Heart right ventricle (tissue), 16 donors: Measurements from ENCODE around the gene ADCY7. TPM values are rescaled to one million over a fixed set of nuclear protein-coding genes. Genes with fewer than 3 reads are reported as not detected.

Experiments
- ATAC-seq, 8 donors: fragments of 200-7000 bp; cut with Tn5 transposase; one replicate each; pipeline ENCODE4 v1.9.1; 2020; ENCODE audit warnings: mild to moderate bottlenecking in 8 of 8, moderate library complexity in 8 of 8, moderate number of reproducible peaks in 1 of 8
- DNase-seq, 2 donors: peaks; one replicate each; pipeline ENCODE4 v3.0.0-alpha.2; 2020
- H3K27ac ChIP-seq, 10 donors: fragments of 200-600 bp; sonication (generic) in 2 of 10; one replicate each; pipeline versions ENCODE4 v1.5.0 to v1.8.0; 2020 to 2022; ENCODE audit warnings: mild to moderate bottlenecking in 3 of 10
- H3K27me3 ChIP-seq, 7 donors: fragments of 200-600 bp; one replicate each; pipeline ENCODE4 v1.8.0; 2021 to 2022; ENCODE audit warnings: mild to moderate bottlenecking in 2 of 7
- H3K36me3 ChIP-seq, 9 donors: fragments of 200-600 bp; sonication (generic) in 1 of 9; one replicate each; pipeline versions ENCODE4 v1.5.0 to v1.8.0; 2020 to 2022; ENCODE audit warnings: mild to moderate bottlenecking in 2 of 9
- H3K4me1 ChIP-seq, 9 donors: fragments of 200-600 bp; sonication (generic) in 1 of 9; one replicate each; pipeline versions ENCODE4 v1.5.0 to v1.8.0; 2020 to 2022; ENCODE audit warnings: mild to moderate bottlenecking in 4 of 9
- H3K4me3 ChIP-seq, 10 donors: fragments of 200-600 bp; sonication (generic) in 2 of 10; one replicate each; pipeline versions ENCODE4 v1.5.0 to v1.8.0; 2020 to 2022; ENCODE audit warnings: mild to moderate bottlenecking in 7 of 10, moderate library complexity in 2 of 10
- H3K9me3 ChIP-seq, 11 donors: fragments of 200-600 bp in 10 of 11; sonication (generic) in 2 of 11; one replicate each; pipeline versions ENCODE4 v1.5.0 to v1.8.0; 2013 to 2022; ENCODE audit warnings: mild to moderate bottlenecking in 2 of 11, control low read depth in 1 of 11, moderate library complexity in 1 of 11
- WGBS, 2 donors: extraction: QIAGEN DNeasy Blood & Tissue Kit; methylation state at CpG; one replicate each; pipeline ENCODE4 v1.1.7; 2013; ENCODE audit warnings: inconsistent platforms in 1 of 2; 5-methylcytosine and 5-hydroxymethylcytosine counted together
- intact Hi-C, 10 donors: fragments of 100-400 bp; cut with DNase I; formaldehyde crosslinking; loops; one replicate each; pipeline versions ENCODE4 v1.11.1 to v1.14.2; 2022
- polyA plus RNA-seq, 2 donors: library from polyadenylated mRNA; stranded (reverse); fragments of 200-250 nt; gene quantifications; one replicate each; pipeline ENCODE4 v1.2.3, GENCODE V29; 2013
- total RNA-seq, 10 donors: library from RNA; stranded (reverse); fragmentation: NEBNext Ultra II Directional in 3 of 10; extraction: Animal tissue kit (Norgen Biotek cat#: 25700) in 3 of 10; gene quantifications; one replicate each; pipeline versions ENCODE4 v1.2.1 to v1.2.4, GENCODE V29; 2021 to 2023
- TF ChIP-seq, protein P1 (sequence below), 9 donors: fragments of 200-600 bp; sonication (generic) in 2 of 9; IDR thresholded peaks; one replicate each; pipeline versions ENCODE4 v1.5.0 to v1.8.0; 2021 to 2022; ENCODE audit warnings: antibody characterized with exemption in 9 of 9, mild to moderate bottlenecking in 5 of 9, moderate library complexity in 1 of 9
- donor health status: Arrhythmogenic right ventricular cardiomyopathy.
- donor health status: ischemic (EF 13 %, LVEDD 7.1; RV severe dilation, severe dysfunction).
- donor health status: healthy with polysubstance abuse.
- donor health status: DM: no; HTN: yes; CAD: no.
- donor health status: DM: no; HTN: no; CAD: no.
- donor health status: ischemic (EF 25% LVEDD 6.9; RV normal size, moderate dysfunction).
- donor health status: ischemic (EF 25% LVEDD 5.7; RV mildly dilated, moderate dysfunction).
- donor health status: healthy.
- donor health status: DM: yes; HTN: yes; CAD: no.
- donor health status: Ischemic cardiomyopathy.
- donor health status: ischemic (EF 35%, LVEDD 5.7; RV mildly dilated, moderate dysfunction).
- donor health status: nonischemic (EF 11% LVEDD 7.7; RV severe dilation, severe dysfunction).
- donor health status: DM: yes; HTN: yes; CAD: no.
- donor health status: PGD.
- donor health status: ischemic (EF 29% LVEDD 5.4; RV normal size, mild dysfunction).
- donor health status: nonischemic (EF 23%, LVEDD 6.1; RV moderate dilation, normal function).

Gene ADCY7
- total and polyA plus RNA-seq, 12 donors: 2.2 to 25.5 (median 4.7) TPM

DNA sequence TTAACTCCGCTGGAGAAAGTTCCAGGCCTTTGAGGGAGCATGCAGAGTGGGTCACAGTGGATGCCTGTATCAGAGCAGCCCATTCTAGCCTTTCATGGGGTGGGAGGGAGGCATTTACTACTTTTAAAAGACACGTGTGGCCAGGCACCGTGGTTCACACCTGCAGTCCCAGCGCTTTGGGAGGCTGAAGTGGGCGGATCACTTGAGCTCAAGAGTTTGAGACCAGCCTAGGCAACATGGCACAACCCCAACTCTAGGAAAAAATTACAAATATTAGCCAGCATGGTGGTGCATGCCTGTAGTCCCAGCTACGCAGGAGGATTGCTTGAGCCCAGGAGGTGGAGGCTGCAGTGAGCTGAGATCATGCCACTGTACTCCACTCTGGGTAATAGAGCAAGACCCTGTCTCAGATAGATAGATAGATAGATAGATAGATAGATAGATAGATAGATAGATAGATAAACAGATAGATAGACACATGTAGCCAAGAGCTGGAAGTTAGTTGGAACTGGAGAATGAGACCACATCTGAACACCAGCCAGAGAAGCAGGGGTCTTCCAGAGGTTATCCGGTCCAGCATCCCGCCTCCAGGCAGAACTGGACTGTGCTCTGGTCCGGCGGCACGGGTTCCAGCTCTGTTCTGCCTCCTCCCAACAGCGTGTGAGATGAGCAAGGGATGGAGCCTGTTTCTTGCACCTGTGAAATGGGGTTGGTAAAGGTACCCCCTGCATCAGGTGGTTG lies 3.6 kb downstream of the ADCY7 start:
- H3K27me3 ChIP-seq: no peaks in the 10 kb centered on the region
- DNase-seq (no peak), ATAC-seq (no peak)
- H3K27ac ChIP-seq: no peak overlapping the region
- intact Hi-C loops: no loop called here
- H3K36me3 ChIP-seq: no peaks in the 10 kb centered on the region
- peaks cover 0 to 75% (median 5%) of the 10 kb centered on the region in 9 donors for H3K4me1 ChIP-seq
- no peak overlapping the region for H3K4me3 ChIP-seq
- no peaks in the 10 kb centered on the region for H3K9me3 ChIP-seq
- TF ChIP-seq, protein P1, sequence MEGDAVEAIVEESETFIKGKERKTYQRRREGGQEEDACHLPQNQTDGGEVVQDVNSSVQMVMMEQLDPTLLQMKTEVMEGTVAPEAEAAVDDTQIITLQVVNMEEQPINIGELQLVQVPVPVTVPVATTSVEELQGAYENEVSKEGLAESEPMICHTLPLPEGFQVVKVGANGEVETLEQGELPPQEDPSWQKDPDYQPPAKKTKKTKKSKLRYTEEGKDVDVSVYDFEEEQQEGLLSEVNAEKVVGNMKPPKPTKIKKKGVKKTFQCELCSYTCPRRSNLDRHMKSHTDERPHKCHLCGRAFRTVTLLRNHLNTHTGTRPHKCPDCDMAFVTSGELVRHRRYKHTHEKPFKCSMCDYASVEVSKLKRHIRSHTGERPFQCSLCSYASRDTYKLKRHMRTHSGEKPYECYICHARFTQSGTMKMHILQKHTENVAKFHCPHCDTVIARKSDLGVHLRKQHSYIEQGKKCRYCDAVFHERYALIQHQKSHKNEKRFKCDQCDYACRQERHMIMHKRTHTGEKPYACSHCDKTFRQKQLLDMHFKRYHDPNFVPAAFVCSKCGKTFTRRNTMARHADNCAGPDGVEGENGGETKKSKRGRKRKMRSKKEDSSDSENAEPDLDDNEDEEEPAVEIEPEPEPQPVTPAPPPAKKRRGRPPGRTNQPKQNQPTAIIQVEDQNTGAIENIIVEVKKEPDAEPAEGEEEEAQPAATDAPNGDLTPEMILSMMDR (IDR thresholded peaks at IDR 0.05): no peak
- WGBS, 2 donors: 82 to 93% methylated on average over 12 of the region's 12 CpGs

DNA sequence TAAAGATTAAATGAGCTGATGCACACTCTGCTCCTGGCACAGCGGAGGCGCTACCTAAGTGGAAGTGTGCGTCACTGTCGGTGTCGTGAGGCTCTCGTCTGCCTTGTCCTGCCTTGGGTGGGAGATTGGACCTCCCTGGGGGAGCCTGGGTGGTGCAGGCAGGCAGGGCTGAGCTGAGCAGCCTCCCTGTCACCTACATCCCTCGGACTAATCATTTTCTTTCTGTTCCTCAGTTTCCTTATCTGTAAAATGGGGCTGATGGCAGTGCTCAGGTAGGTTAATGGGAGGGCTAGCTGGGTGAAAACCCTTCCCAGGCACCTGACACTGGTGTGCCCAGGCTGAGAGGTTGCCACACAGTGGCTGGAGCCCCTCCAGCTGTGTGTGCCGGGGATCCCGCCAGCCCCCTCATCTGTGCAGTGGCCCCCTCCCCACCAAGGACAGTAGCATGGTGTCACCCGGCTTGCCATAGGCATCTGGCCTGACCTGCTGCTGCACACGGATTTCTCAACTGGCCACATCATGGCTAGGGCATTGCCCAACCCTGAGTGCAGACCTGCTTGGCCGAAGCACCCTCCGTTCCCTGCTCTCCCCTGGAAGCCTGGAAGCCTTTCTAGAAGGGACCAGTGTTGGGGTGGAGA lies 4.3 kb downstream of the ADCY7 start:
- H3K27ac ChIP-seq: no peak overlapping the region
- 93 to 94% methylated on average over 13 of the region's 13 CpGs for WGBS, 2 donors
- intact Hi-C loops: no loop called here
- no peak overlapping the region for H3K4me3 ChIP-seq
- no peaks in the 10 kb centered on the region for H3K27me3 ChIP-seq
- H3K9me3 ChIP-seq: no peaks in the 10 kb centered on the region
- no peak for ATAC-seq
- H3K36me3 ChIP-seq: no peaks in the 10 kb centered on the region
- H3K4me1 ChIP-seq: peaks cover 0 to 78% (median 3%) of the 10 kb centered on the region in 9 donors
- no peak for DNase-seq
- TF ChIP-seq, protein P1 (IDR thresholded peaks at IDR 0.05): no peak

DNA sequence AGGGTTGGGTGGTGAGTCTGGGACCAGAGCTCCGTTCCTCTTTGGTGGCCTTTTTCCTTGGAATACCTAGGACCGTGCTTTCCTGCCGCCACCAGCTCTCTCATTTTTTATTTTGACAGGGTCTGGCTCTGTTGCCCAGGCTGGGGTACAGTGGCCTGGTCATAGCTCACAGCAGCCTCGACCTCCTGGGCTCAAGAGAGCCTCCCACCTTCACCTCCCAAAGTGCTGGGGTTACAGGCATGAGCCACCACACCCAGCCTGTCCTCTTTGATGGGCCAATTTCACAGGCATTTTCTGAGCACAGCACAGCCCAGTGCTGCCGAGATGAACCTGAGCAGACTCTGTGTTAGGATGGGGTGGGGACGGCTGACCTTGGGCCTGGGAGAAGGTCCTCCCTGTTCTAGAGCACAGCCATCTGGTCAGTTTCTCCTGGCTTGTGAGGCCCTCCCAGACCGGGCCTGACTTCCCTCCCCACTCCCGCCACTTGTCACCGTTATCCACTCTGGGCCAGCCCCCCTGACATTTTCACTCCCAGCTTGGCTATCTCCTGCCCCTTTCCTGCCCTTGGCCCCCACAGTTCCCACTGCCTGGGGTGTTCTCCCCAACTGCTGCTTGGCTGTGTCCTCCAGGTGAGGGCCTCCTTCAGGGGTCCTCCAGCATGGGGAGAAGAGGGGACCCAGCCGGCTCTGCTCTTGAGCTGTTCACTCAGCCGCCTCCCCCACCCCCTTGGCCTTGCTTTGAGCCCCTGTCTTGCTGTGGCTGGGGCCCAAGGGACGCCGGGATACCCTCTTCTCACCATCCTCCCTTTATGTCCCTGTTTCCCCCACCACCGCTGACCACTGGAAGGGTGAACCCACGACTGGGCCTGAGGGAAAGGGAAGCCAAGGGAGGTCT lies 5.0 kb downstream of the ADCY7 start:
- TF ChIP-seq, protein P1 (IDR thresholded peaks at IDR 0.05): no peak
- H3K9me3 ChIP-seq: no peaks in the 10 kb centered on the region
- no peak for DNase-seq
- peak overlapping the region in 1 of 10 donors; percentile 93 for H3K27ac ChIP-seq
- peaks cover 0 to 78% (median 0%) of the 10 kb centered on the region in 9 donors for H3K4me1 ChIP-seq
- WGBS, 2 donors: 81 to 84% methylated on average over 15 of the region's 15 CpGs
- no peak overlapping the region for H3K4me3 ChIP-seq
- no peaks in the 10 kb centered on the region for H3K36me3 ChIP-seq
- H3K27me3 ChIP-seq: no peaks in the 10 kb centered on the region
- intact Hi-C loops: no loop called here
- no peak for ATAC-seq

DNA sequence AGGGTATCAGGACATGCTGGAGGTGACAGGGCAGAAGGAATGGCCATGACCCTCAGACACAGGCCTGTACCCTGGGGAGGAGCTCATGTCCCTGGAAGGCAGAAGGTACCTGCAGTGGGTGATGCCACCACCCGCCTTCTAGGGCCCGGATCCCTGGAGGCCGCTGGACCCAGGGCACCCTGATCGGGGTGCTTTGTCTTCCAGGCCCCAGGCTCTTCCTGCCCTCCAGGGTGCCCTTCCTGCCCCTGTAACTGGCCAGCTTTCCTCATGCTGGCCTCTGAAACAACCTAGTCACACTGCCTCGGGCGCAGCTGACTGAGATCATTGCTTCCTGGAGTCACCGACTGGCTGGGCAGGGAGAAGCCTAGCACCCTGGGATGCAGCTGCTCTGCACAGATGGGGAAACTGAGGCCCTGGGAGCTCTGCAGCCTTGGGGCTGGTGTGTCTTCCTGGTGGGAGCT lies 5.8 kb downstream of the ADCY7 start:
- no peak for DNase-seq
- TF ChIP-seq, protein P1 (IDR thresholded peaks at IDR 0.05): no peak
- Histone ChIP-seq H3K27me3 (no peaks in the 10 kb centered on the region), H3K27ac (peak overlapping the region in 1 of 10 donors; percentile 93), H3K36me3 (no peaks in the 10 kb centered on the region), H3K9me3 (peaks cover 0 to 3% (median 0%) of the 10 kb centered on the region in 11 donors), H3K4me3 (no peak overlapping the region), H3K4me1 (peaks cover 0 to 78% (median 0%) of the 10 kb centered on the region in 9 donors)
- intact Hi-C loops: no loop called here
- WGBS, 2 donors: 80 to 87% methylated on average over 7 of the region's 7 CpGs
- no peak for ATAC-seq
